Stimulated activated CD8-positive, alpha-beta memory T cell treated with anti-CD3 and anti-CD28 coated beads, Interleukin-7, amount 100 ng/mL, for 4 hours (primary cell): ENCODE data around the gene TANGO6.
"Not testable (repeated sequence)": the region's sequence is repeated elsewhere in the genome, so short reads cannot be mapped to it uniquely, and the experiment has no call there.

ENCODE experiments used
- DNase-seq, 2 donors: peaks; one replicate each; pipeline ENCODE4 v3.0.0-alpha.2; 2020; ENCODE audit warnings: low read depth in 2 of 2

The TANGO6 gene

DNA sequence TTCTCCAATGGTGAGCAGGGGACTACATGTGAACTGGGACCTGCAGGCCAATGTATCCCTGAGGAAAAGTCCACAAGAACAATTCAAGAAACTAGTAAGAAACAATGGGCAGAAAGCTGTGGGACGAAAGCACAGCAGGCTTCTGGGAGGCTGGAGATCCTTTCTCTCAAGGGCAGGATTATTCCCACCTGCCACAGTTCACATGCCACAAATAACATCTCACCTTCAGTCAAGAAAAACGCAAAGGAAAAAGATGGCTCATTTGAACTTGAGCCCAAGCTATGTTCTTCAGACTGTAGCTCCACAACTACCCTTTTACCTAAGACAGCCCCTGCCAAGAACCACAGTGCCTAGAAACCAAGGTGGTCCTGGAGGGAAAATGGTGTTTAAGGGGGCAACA, 275.1 kb downstream of the TANGO6 start:
- no peak for DNase-seq

DNA sequence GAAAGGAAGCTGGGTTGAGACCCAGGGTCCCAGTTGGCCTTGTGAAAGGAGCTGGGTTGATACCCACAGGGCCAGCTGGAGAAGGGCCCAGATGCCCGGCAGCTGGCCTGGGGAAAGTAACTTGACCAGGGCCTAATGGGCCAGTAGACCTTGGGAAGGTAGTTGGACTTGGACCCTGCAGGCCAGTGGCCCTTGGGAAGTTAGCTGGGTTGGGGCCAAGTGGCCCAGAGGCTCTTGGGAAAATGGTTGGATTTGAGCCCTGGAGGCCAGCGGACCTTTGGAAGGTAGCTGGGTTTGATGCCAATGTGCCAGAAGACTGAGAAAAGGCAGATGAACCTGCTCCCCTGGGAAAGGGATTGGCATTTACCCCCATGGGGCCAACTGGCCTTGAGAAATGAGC, 275.7 kb downstream of the TANGO6 start:
- DNase-seq, result no peak

DNA sequence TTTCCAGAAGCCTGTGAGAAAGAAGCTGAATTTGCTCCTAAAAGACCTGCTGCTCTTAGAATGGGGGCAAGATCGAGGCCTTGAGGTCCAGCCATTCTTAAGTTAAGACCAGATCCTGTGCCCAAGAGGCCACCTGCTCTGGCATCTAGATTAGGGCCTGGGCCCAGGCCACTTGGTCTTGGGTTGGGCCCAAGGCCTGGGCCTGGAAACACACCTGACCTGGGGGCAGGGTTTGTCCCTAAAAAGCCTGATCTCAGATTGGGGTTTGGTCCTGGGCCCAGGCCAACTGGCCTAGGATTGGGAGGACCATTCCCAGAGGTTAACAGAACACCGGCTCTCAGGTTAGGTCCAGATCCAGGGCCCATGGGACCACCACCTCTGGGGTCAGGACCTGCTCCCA, 276.2 kb downstream of the TANGO6 start:
- no peak for DNase-seq

DNA sequence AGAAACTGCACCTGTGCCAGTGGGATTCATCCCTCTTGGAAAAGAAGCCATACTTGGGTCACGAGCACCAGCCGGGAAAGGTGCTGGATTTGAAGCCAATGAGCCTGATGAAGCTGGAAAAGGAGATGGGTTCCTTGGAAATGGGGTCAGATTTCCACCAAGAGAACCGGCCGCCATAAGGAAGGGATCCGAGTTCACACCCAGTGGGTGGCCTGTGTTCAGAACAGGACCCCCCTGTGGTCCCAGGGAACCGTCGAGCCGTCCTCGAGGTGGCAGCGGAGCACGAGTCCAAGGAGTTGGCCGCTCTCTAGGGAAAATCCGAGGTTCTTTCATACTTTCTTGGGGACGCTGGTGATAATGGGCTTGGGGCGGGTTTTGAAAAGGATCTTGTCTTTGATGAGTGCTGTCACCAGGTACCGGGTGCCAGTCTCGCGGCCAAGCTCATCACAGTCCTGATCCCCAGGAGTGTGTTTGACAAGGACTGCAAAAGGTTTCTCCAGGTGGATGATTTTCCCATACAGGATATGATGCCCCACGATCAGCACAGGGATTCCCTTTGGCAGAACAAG, 276.8 kb downstream of the TANGO6 start:
- DNase-seq, result no peak

DNA sequence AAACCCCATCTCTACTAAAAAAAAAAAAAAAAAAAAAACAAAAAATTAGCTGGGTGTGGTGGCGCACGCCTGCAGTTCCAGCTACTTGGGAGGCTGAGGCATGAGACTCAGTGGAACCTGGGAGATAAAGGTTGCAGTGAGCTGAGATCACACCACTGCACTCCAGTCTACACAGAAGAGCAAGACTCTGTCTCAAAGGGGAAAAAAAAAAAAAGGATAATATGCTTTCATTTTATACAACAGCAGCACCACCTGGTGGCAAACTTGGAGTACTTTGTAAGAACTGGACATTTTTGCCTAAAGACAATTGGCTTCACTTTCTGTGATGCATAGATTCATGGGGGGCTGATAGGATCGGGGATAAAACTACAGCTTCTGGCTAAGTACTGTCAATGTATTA, 280.6 kb downstream of the TANGO6 start:
- peak; percentile 21 to 41 for DNase-seq

DNA sequence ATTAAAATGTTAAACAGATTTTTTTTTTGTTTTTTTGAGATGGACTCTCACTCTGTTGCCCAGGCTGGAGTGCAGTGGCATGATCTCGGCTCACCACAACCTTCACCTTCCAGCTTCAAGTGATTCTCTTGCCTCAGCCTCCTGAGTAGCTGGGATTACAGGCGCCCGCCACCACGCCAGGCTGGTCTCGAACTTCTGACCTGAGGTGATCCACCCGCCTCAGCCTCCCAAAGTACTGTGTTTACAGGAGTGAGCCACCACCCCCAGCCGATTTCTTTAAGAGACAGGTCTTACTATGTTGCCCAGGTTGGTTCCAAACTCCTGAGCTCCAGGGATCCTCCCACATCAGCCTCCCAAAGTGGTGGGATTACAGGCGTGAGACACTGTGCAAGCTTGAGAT, 281.1 kb downstream of the TANGO6 start:
- not testable (repeated sequence) for DNase-seq

DNA sequence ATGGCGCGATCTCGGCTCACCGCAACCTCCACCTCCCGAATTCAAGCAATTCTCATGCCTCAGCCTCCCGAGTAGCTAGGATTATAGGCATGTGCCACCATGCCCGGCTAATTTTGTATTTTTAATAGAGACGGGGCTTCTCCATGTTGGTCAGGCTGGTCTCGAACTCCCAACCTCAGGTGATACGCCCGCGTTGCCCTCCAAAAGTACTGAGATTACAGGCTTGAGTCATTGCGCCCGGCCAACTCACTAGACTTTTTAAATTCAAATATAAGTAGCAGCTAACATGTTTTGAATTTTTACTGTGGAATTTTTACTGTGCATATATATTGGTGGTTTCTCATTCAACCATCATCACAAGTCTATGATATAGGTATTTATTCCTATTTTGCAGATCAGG, 281.6 kb downstream of the TANGO6 start:
- not testable (repeated sequence) for DNase-seq

DNA sequence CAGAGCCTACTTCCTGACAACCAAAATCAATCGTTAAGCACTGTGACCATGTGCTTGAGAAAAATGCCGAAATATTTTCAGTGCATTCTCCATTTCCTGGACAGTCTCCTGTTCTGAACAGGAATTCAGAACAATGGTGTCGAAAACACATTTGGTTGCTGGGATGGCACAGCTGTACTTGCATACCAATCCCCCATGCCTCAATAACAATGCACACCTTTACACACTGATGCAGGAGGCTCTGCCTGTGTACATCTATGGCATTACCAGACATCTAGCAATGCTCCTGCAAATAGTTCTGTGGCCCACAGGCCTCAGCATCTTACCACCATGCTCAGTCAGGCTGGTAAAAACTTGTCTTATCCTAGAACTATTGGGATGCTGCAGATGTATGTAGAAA, 282.9 kb downstream of the TANGO6 start:
- no peak for DNase-seq

DNA sequence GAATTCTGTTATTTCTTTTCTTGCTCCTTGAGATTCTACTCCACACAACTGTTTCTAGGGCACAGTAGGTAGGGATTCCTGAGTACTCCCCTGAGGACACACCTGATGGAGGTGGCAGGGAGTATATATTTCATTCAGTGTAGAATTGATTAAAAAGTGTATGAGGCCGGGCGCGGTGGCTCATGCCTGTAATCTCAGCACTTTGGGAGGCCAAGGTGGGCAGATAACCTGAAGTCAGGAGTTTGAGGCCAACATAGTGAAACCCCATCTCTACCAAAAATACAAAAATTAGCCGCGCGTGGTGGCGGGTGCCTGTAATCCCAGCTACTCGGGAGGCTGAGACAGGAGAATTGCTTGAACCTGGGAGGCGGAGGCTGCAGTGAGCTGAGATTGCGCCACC, 283.5 kb downstream of the TANGO6 start:
- DNase-seq, result not testable (repeated sequence)

DNA sequence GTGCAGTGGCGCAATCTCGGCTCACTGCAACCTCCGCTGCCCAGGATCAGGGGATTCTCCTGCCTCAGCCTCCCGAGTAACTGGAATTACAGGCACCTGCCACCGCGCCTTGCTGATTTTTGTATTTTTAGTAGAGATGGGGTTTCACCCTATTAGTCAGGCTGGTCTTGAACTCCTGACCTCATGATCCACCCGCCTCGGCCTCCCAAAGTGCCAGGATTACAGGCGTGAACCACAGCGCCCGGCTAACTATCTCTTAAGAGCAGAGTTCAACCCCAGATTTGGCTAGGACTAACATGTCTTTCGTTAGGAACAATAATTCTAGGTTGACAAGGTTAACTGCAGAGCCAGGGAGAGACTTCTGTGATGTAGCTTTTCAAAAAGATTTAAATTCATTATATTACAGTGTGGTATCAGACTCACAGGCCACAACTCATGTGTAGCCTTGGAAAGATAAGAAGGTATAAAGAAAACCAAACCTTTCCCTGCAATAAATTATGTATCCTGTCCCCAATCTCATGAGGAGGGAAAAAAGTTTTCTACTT, 284.7 kb downstream of the TANGO6 start:
- no peak for DNase-seq

DNA sequence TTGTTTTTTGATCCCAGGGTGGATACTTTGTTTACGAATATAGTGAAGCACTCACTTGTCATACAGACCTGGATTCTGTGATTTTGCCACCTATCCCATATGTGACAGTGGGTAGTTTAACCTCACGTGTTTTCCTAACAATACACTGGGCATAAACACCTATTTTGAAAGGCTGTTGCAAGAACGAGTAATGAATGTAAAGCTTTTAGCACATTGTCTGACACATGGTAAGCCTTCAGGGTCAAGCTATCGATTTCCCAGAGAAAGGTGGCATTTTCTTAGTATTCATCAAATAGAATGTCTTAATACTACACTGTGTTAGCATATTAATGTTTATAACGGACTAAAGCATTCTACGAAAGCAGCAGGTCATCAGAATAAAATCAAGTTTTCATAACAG, 287.1 kb downstream of the TANGO6 start:
- no peak for DNase-seq

DNA sequence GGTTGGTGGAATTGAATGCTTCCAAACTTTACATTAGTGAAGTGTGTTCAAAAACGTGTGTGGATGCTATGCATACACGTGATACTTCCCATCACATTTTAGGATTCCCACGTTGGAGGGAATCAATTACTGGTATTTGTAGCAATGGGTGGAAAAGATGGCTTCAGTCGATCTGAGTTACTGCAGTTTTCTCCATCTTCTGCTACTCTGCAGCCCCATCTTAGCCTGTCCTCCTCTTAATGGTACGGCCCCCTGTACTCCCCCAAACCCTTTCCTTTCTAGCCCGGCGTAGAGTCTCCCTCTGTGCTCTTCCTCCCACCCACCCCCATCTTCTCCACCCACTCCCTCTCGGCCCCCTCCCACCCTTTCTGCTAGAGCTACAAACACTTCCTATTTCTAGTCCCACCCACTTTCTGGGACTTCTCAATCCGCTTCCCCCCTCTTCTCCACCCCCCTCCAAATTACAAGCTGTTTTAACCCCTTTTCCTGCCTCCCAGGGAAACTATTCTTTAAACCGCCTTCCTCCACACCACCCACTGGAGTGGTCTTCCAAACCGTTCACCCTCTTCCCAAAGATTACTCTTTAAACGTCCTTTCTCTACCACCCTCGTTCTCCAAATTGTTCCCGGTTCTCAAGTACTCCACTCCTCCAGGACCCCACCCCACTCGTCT, 288.0 kb downstream of the TANGO6 start:
- DNase-seq, result no peak

DNA sequence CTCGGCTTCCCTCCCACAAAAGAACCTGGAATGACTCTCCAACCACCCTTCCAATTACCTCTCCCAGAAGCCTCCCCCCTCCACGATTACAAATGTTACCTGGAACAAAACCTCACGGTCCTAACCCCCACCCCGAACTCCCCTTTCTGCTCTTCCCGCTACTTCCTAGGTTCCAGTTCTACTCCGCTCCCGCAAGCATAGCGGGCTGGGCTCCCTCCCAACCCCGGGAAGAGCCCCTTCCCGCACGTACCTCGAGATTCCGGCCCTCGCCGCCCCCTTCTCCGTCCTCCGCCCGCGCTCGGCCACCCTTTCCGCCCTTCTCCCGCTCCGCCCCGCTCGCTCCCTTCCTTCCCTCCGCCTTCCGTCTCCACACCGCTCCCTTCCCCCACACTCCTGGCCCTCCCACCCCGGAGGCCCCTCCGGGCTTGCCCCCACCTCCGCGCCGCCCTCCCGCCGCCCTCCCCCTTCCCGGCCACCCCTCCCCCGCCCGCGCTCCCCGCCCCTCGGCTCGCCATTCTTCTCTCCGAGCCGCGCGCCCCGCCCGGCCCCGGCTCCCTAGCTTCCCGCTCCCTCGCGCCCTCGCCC, 288.6 kb downstream of the TANGO6 start:
- peak; percentile 69 to 75 for DNase-seq

DNA sequence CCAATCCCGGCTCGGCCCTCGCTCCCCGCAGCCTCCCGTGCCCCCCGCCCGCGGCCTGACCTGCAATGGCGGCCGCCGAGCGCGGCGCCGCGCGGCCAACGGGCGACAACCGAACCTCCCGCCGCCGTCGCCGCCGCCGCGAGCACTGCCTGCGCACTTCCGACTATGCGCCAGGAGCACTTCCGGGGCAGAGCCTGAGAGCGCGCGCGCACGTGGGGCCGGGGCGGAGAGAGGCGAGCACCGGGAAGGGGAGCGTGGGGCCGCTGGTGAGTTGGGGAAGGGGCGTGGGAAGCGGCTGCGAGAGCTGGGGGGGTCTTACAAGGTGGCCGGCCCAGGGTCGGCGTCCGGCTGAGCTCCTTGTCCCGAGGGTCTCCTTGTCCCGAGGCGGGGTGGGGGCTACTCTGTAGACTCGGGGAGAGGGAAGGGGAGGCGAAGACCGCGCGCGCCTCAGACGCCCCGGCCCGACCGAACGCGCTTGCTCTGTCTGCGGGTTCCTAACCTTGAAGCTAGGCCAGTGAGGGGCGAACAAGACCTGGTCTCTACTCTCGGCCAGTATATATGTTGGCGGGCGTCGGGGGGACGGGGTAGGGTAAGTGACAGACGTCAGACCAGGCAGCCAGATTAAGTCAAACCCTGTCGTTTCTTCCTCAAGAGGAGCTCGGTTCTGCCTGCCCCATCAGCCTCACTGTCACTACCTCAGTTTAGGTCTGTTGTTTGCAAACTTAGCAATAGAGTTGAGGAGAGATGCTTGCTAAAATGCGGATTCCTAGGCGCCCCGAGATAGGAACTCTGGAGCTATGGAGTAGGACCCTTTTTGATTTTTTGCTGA, 289.3 kb downstream of the TANGO6 start, which contains the start of the genes CHTF8 and UTP4:
Gene CHTF8 (minus strand): TSS at position 165 of the 829 bp plus-strand sequence. CDS start 11,130 bp downstream, outside the sequence.
Gene UTP4 (plus strand): TSS at position 226 of the 829 bp plus-strand sequence. CDS start 811 bp downstream, outside the sequence.
- peak; percentile 74 to 85 for DNase-seq

DNA sequence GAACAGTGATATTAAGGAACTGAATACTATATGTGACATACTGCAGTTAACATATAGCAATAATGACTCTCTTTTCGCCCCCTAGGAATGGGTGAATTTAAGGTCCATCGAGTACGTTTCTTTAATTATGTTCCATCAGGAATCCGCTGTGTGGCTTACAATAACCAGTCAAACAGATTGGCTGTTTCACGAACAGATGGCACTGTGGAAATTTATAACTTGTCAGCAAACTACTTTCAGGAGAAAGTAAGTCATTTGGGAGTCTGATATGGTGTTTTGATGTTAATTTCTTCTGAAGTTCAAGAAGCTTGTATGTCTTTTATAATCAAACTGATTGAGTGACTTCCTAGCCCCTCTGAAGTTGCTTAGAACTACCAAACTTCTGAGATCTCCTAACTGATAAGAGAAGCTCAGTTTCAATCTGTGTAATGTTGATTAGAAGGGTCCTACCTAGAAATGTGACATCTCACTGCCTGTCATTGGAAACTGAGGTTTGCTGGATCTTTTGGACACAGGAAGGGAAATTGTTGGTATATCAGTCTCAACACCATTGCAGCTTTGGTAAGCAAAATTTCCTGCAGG, 290.1 kb downstream of the TANGO6 start:
- DNase-seq, result no peak
